ENCODE results near the gene SEC23A.
"Not testable (repeated sequence)": the region's sequence is repeated elsewhere in the genome, so short reads cannot be mapped to it uniquely, and the experiment has no call there.

The SEC23A gene

GRCh38 chr14:39069923-39070322, 33.1 kb downstream of the SEC23A start:
- Mint-ChIP-seq H3K4me1 (peaks cover 0 to 5% of the 10 kb centered on the region in 2 donors), H3K36me3 (peaks cover 38 to 46% of the 10 kb centered on the region in 2 donors), H3K27me3 (no peaks in the 10 kb centered on the region), H3K9me3 (no peaks in the 10 kb centered on the region), H3K4me3 (no peak overlapping the region), H3K27ac (no peak overlapping the region)
- DNase-seq (no peak), ATAC-seq (replicated peaks) (no peak)

GRCh38 chr14:39069169-39069805, 33.7 kb downstream of the SEC23A start:
- H3K4me1 Mint-ChIP-seq; H3K27me3 Mint-ChIP-seq; DNase-seq; ATAC-seq (replicated peaks); H3K9me3 Mint-ChIP-seq; H3K27ac Mint-ChIP-seq; H3K4me3 Mint-ChIP-seq: not testable (repeated sequence)
- H3K36me3 Mint-ChIP-seq, result peaks cover 38 to 46% of the 10 kb centered on the region in 2 donors

DNA sequence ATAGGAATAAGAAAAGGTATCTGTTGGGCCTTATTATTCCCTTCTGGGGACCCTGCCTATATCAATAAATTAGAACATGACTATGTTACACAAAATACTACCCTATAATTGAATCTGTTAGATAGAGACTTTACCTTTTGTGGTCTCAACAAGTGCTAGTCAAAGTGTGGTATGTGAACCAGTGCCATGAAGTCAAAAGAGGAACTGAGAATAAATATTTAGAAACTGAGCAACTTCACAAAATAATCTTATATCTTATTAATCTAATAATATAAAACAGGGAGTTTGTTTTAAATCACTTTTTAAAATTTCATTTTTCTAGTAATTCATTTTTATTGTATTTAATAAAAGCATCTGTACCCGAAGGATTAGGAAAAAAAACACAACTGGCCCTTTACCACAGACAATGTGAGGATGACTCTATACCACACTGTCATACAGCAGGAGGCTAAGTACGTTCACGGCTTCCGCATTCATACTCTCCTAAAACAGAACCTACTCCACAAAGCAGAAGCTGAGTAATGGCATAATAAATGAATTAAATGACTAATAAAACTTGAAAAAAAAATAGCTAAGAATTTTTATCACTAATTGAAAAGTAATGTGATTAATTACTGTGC, 42.1 kb downstream of the SEC23A start:
- H3K4me1 Mint-ChIP-seq, result peaks cover 5 to 22% of the 10 kb centered on the region in 2 donors
- H3K4me3 Mint-ChIP-seq, result no peak overlapping the region
- peaks cover 3 to 4% of the 10 kb centered on the region in 2 donors for H3K9me3 Mint-ChIP-seq
- peak overlapping the region; percentile 28 for H3K27ac Mint-ChIP-seq
- peaks cover 45 to 56% of the 10 kb centered on the region in 2 donors for H3K36me3 Mint-ChIP-seq
- DNase-seq, result peak; percentile 13
- ATAC-seq (replicated peaks), result peak; percentile 100
- no peaks in the 10 kb centered on the region for H3K27me3 Mint-ChIP-seq

DNA sequence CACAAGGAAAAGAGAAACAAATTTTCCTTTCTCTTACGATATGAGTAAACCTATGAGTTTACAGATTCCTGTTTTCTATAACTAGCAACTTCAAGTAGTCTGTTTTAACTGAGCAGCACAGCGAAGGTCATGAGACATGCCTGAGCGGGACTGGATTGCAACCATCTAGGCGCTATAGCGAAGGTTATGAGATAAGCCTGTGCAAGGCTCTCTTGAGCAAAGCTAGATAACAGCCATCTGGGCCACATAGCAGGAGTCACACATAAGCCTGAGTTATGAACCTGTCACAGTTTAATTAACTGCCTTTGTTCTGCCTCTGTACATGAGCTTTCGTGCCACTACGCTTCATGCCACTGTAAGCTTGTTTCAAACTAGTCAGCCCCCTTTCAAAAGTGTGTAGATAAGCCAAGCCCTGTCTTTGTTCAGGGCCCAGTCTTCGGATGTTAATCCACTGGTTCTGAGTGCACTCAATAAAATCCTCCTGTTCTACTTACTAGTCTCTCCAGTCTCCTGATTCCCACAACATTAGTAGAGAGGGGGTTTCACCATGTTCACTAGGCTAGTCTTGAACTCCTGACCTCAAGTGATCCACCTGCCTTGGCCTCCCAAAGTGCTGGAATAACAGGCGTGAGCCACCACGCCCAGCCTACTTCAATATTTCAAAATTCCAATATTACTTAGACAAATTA, 47.1 kb downstream of the SEC23A start:
- Mint-ChIP-seq H3K4me3 (no peak overlapping the region), H3K27me3 (no peaks in the 10 kb centered on the region), H3K27ac (no peak overlapping the region), H3K9me3 (peaks cover 0 to 3% of the 10 kb centered on the region in 2 donors), H3K4me1 (peaks cover 2 to 12% of the 10 kb centered on the region in 2 donors), H3K36me3 (peaks cover 59 to 67% of the 10 kb centered on the region in 2 donors)
- ATAC-seq (replicated peaks), result no peak
- no peak for DNase-seq

DNA sequence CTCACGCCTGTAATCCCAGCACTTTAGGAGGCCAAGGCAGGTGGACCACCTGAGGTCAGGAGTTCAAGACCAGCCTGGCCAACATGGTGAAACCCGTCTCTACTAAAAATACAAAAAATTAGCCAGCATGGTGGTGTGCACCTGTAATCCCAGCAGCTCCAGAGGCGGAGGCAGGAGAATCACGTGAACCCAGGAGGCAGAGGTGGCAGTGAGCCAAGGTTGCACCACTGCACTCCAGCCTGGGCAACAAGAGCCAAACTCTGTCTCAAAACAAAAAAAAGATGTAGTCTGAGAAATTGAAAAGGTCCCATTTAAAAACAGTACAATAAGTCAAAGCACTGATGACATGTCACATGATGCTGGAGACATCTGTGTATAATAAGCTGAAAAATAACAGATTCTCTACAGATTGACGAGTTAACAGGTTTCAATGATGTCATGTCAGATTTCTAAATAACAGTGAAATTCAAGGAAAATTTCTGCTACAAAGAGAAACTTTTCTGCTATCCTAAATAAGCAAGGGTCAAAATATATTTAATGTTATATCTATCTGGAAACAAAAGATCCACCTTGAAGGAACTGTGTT, 50.1 kb downstream of the SEC23A start:
- H3K27ac Mint-ChIP-seq; H3K27me3 Mint-ChIP-seq; DNase-seq; ATAC-seq (replicated peaks); H3K9me3 Mint-ChIP-seq; H3K4me1 Mint-ChIP-seq; H3K4me3 Mint-ChIP-seq: not testable (repeated sequence)
- peaks cover 59 to 65% of the 10 kb centered on the region in 2 donors for H3K36me3 Mint-ChIP-seq

DNA sequence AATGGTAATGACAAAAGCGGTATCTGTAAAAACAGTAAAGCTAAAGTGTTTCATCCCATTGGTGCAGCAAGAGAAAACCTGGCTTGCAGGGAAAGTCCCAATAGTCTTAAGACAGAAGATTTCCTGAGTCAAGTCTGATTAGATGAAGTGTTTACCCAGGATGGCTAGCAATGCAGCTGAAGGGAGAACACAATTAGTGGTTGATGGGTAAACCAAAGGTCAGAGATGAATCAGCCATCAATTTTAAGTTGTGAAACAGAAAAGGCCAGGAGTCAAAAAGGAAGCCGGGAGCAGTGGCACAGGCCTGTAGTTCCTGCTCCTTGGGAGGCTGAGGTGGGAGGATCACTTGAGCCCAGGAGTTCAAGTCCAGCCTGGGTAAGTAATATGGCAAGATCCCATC, 52.6 kb downstream of the SEC23A start:
- H3K9me3 Mint-ChIP-seq, result peaks cover 4 to 8% of the 10 kb centered on the region in 2 donors
- no peaks in the 10 kb centered on the region for H3K27me3 Mint-ChIP-seq
- DNase-seq (no peak), ATAC-seq (replicated peaks) (peak; percentile 49 to 50)
- H3K27ac Mint-ChIP-seq, result peak overlapping the region; percentile 11
- peaks cover 12% of the 10 kb centered on the region in 2 donors for H3K4me1 Mint-ChIP-seq
- no peak overlapping the region for H3K4me3 Mint-ChIP-seq
- H3K36me3 Mint-ChIP-seq, result peaks cover 65 to 83% of the 10 kb centered on the region in 2 donors

- DNase-seq, result peak; percentile 50
- not testable (repeated sequence) for H3K4me3 Mint-ChIP-seq, H3K9me3 Mint-ChIP-seq, H3K27me3 Mint-ChIP-seq
- Mint-ChIP-seq H3K4me1 (peaks cover 12% of the 10 kb centered on the region in 2 donors), H3K36me3 (peaks cover 41 to 52% of the 10 kb centered on the region in 2 donors), H3K27ac (peak overlapping the region; percentile 74)
- ATAC-seq (replicated peaks), result peak; percentile 91 to 93
Observed at GRCh38 chr14:39045889-39046288, 57.1 kb downstream of the SEC23A start.

GRCh38 chr14:39043352-39043943, 59.6 kb downstream of the SEC23A start:
- H3K27ac Mint-ChIP-seq, result no peak overlapping the region
- no peak for ATAC-seq (replicated peaks)
- no peaks in the 10 kb centered on the region for H3K27me3 Mint-ChIP-seq
- peaks cover 6 to 11% of the 10 kb centered on the region in 2 donors for H3K4me1 Mint-ChIP-seq
- no peak overlapping the region for H3K4me3 Mint-ChIP-seq
- H3K36me3 Mint-ChIP-seq, result peaks cover 39 to 48% of the 10 kb centered on the region in 2 donors
- H3K9me3 Mint-ChIP-seq, result peaks cover 4 to 5% of the 10 kb centered on the region in 2 donors
- DNase-seq, result no peak

DNA sequence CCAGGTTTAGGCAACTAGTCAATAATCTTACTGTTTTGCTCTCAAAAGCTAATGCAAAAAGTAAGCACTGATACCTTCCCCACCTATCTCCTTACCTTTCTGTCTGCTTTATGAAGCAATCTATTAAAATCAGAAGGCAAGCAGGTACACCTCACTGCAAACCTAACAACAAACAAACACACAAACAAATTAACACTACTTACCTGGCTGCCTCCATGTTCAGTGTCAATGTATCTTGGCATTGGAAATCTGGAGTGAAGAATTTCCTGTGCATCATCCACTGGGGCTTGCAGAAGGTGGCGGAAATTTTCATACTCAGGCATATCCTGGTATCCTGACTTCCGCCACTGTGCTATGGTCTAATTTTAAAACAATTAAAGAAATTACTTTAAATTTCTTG, 62.5 kb downstream of the SEC23A start:
- Mint-ChIP-seq H3K4me3 (no peak overlapping the region), H3K27me3 (no peaks in the 10 kb centered on the region), H3K27ac (no peak overlapping the region), H3K9me3 (no peaks in the 10 kb centered on the region), H3K36me3 (peaks cover 18 to 21% of the 10 kb centered on the region in 2 donors), H3K4me1 (peaks cover 3 to 4% of the 10 kb centered on the region in 2 donors)
- ATAC-seq (replicated peaks) (no peak), DNase-seq (no peak)

GRCh38 chr14:39038542-39038941, 64.5 kb downstream of the SEC23A start:
- DNase-seq (no peak), ATAC-seq (replicated peaks) (peak; percentile 86)
- Mint-ChIP-seq H3K9me3 (no peaks in the 10 kb centered on the region), H3K27me3 (no peaks in the 10 kb centered on the region), H3K36me3 (peaks cover 17 to 19% of the 10 kb centered on the region in 2 donors), H3K4me3 (no peak overlapping the region), H3K27ac (no peak overlapping the region), H3K4me1 (peaks cover 6 to 7% of the 10 kb centered on the region in 2 donors)

- Mint-ChIP-seq H3K9me3 (no peaks in the 10 kb centered on the region), H3K36me3 (peaks cover 11 to 15% of the 10 kb centered on the region in 2 donors), H3K4me1 (peaks cover 6 to 7% of the 10 kb centered on the region in 2 donors), H3K27ac (no peak overlapping the region), H3K27me3 (no peaks in the 10 kb centered on the region), H3K4me3 (no peak overlapping the region)
- DNase-seq (no peak), ATAC-seq (replicated peaks) (no peak)
Observed at GRCh38 chr14:39036760-39037159, 66.3 kb downstream of the SEC23A start.

DNA sequence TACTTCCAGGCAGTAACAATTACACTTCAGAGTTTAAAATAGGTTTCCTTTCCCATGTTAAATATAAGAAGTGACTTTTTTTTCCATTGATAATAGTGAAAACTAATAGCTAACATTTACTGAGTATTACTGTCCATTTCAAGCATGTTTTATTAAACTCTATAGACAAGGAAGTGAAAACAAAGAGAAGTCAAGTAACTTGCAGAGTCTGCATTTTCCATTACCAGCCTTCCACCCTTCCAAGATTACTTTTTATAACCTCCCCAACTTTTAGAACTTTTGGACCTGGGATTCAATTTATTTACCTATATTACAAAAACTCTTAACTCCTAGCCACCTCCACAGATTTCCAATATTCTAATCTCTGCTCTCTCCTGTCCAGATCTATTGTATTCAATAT, 67.7 kb downstream of the SEC23A start:
- Mint-ChIP-seq H3K4me3 (no peak overlapping the region), H3K4me1 (peaks cover 6 to 7% of the 10 kb centered on the region in 2 donors), H3K36me3 (peaks cover 17 to 23% of the 10 kb centered on the region in 2 donors), H3K27me3 (no peaks in the 10 kb centered on the region), H3K9me3 (no peaks in the 10 kb centered on the region), H3K27ac (no peak overlapping the region)
- DNase-seq (no peak), ATAC-seq (replicated peaks) (no peak)

GRCh38 chr14:39034481-39035296, 68.3 kb downstream of the SEC23A start:
- Mint-ChIP-seq H3K36me3 (peaks cover 23 to 29% of the 10 kb centered on the region in 2 donors), H3K27me3 (no peaks in the 10 kb centered on the region), H3K9me3 (no peaks in the 10 kb centered on the region), H3K27ac (no peak overlapping the region), H3K4me3 (no peak overlapping the region), H3K4me1 (peaks cover 6 to 7% of the 10 kb centered on the region in 2 donors)
- DNase-seq (no peak), ATAC-seq (replicated peaks) (no peak)

All from stimulated activated naive B cell treated with anti-CD40 and anti-IgM and Interleukin-4, amounts not matched to agents 10 μg/mL and 1 μg/mL and 100 μg/mL, for 72 hours (primary cell).